ENCODE results near the gene CENPX.
A peak's percentile ranks its signal among the peaks of the same experiment; 100 is the strongest.

The CENPX gene

GRCh38 chr17:82021900-82022309 lies 773 bp downstream of the CENPX start:
- DNase-seq: no peak

- no peak for DNase-seq
These were observed 1.4 kb downstream of the CENPX start for GRCh38 chr17:82021107-82021899.

- DNase-seq: no peak
These were observed 2.0 kb downstream of the CENPX start for GRCh38 chr17:82020572-82021106.

- DNase-seq: peak; percentile 32
These were observed 2.7 kb downstream of the CENPX start for GRCh38 chr17:82019690-82020571.

GRCh38 chr17:82018989-82019689 lies 3.5 kb downstream of the CENPX start:
- DNase-seq: no peak

GRCh38 chr17:82018152-82018988 lies 4.3 kb downstream of the CENPX start:
- no peak for DNase-seq

- DNase-seq: no peak
These were observed 5.0 kb downstream of the CENPX start for GRCh38 chr17:82017612-82018151.

- no peak for DNase-seq
These were observed 5.7 kb downstream of the CENPX start for GRCh38 chr17:82016875-82017459.

GRCh38 chr17:82016061-82016874 lies 6.4 kb downstream of the CENPX start:
- no peak for DNase-seq

- DNase-seq: no peak
These were observed 7.2 kb downstream of the CENPX start for GRCh38 chr17:82015311-82015971.

- DNase-seq: no peak
These were observed 7.7 kb downstream of the CENPX start for GRCh38 chr17:82014971-82015310.

- DNase-seq: no peak
These were observed 8.2 kb downstream of the CENPX start for GRCh38 chr17:82014432-82014831.

- no peak for DNase-seq
These were observed 8.8 kb downstream of the CENPX start for GRCh38 chr17:82013772-82014321.

- DNase-seq: no peak
These were observed 9.3 kb downstream of the CENPX start for GRCh38 chr17:82013341-82013740.

- DNase-seq: no peak
These were observed 9.9 kb downstream of the CENPX start for GRCh38 chr17:82012640-82013295.

- DNase-seq: no peak
These were observed 10.4 kb downstream of the CENPX start for GRCh38 chr17:82012261-82012639.

GRCh38 chr17:82011617-82012187 lies 11.0 kb downstream of the CENPX start:
- no peak for DNase-seq

Measured in activated gamma-delta T cell (primary cell).